Activated B cell treated with CpG ODN at 0.5 μM for 24 hours (primary cell): Measurements from ENCODE around the gene TCF7L1. TPM values are rescaled to one million over a fixed set of nuclear protein-coding genes. Genes with fewer than 3 reads are reported as not detected.

Experiments used
- ATAC-seq: fragments of 200-7000 bp; cut with Tn5 transposase; one replicate; pipeline ENCODE4 v1.10.0; 2021; ENCODE audit warnings: low read depth, mild to moderate bottlenecking, moderate library complexity
- CTCF ChIA-PET: fragments of 350-600 bp; sonication (Branson Sonifier 250); formaldehyde crosslinking; loops from one replicate; lab custom pipeline; 2021; ENCODE audit warnings: antibody characterized with exemption; lab: Charles Lee
- POLR2A ChIA-PET: fragments of 350-600 bp; sonication (Branson Sonifier 250); formaldehyde crosslinking; loops from one replicate; lab custom pipeline; 2021; ENCODE audit warnings: antibody characterized with exemption; lab: Charles Lee
- DNase-seq: peaks from one replicate; pipeline ENCODE4 v3.0.0; 2022
- H3K27ac Mint-ChIP-seq: one replicate; pipeline ENCODE4 v1.8.0; 2020; ENCODE audit warnings: mixed read lengths
- H3K27me3 Mint-ChIP-seq: one replicate; pipeline ENCODE4 v1.8.0; 2021; ENCODE audit warnings: mixed read lengths
- H3K36me3 Mint-ChIP-seq: one replicate; pipeline ENCODE4 v1.8.0; 2021; ENCODE audit warnings: low read depth, mixed read lengths
- H3K4me1 Mint-ChIP-seq: one replicate; pipeline ENCODE4 v1.8.0; 2021; ENCODE audit warnings: mixed read lengths
- H3K4me3 Mint-ChIP-seq: one replicate; pipeline ENCODE4 v1.8.0; 2020; ENCODE audit warnings: mild to moderate bottlenecking, mixed read lengths
- H3K9me3 Mint-ChIP-seq: one replicate; pipeline ENCODE4 v1.8.0; 2020; ENCODE audit warnings: mixed read lengths
- CTCF ChIP-seq: fragments of 200-600 bp; IDR thresholded peaks from one replicate; pipeline ENCODE4 v1.8.0; 2022; ENCODE audit warnings: antibody characterized with exemption, mild to moderate bottlenecking
- intact Hi-C: fragments of 100-400 bp; cut with micrococcal nuclease; formaldehyde crosslinking; loops from one replicate; pipeline ENCODE4 v1.15.1; 2024
- total RNA-seq: library from RNA; stranded (reverse); gene quantifications from 2 replicates; pipeline ENCODE4 v1.2.3, GENCODE V29; 2022

TCF7L1 gene
- total RNA-seq, 1 donor from 2014 or later: 0.07 TPM

- Mint-ChIP-seq H3K4me1 (peaks cover 25% of the 10 kb centered on the region), H3K27me3 (peaks cover 8% of the 10 kb centered on the region), H3K9me3 (no peaks in the 10 kb centered on the region), H3K27ac (peak overlapping the region; percentile 64), H3K4me3 (no peak overlapping the region), H3K36me3 (peaks cover 5% of the 10 kb centered on the region)
- POLR2A ChIA-PET: interaction anchor here (3.5 kb wide), 1 partner anchor 20 kb away, joined by 30 read pairs; the partner anchor contains the start of gene TGOLN2
- intact Hi-C loops: no loop called here
- TF ChIP-seq CTCF: no peak
- ATAC-seq: no peak
- DNase-seq: no peak
- CTCF ChIA-PET: no interaction called here
Measured at GRCh38 chr2:85307527-85307897, 174.3 kb downstream of the TCF7L1 start.

GRCh38 chr2:85308201-85308600 is 175.0 kb downstream of the TCF7L1 start:
- no peak overlapping the region for H3K4me3 Mint-ChIP-seq
- H3K9me3 Mint-ChIP-seq: no peaks in the 10 kb centered on the region
- ChIA-PET CTCF (interaction anchor here (1.9 to 2.5 kb wide), 2 partner anchors 8 to 244 kb away, joined by 5 to 12 read pairs; no protein-coding TSS in a partner anchor), POLR2A (interaction anchor here (3.5 kb wide), 1 partner anchor 19 kb away, joined by 30 read pairs; the partner anchor contains the start of gene TGOLN2)
- DNase-seq: no peak
- peaks cover 6% of the 10 kb centered on the region for H3K36me3 Mint-ChIP-seq
- H3K27ac Mint-ChIP-seq: no peak overlapping the region
- peaks cover 25% of the 10 kb centered on the region for H3K4me1 Mint-ChIP-seq
- peaks cover 7% of the 10 kb centered on the region for H3K27me3 Mint-ChIP-seq
- ATAC-seq: no peak
- intact Hi-C loops: no loop called here
- no peak for TF ChIP-seq CTCF

GRCh38 chr2:85308896-85309555 is 175.8 kb downstream of the TCF7L1 start:
- ChIA-PET POLR2A (interaction anchor here (1.0 to 3.5 kb wide), 2 partner anchors 18 to 230 kb away, joined by 3 to 30 read pairs; partner anchors contain the start of genes MAT2A and TGOLN2), CTCF (interaction anchor here (1.9 to 2.5 kb wide), 2 partner anchors 9 to 243 kb away, joined by 5 to 12 read pairs; no protein-coding TSS in a partner anchor)
- peaks cover 5% of the 10 kb centered on the region for H3K27me3 Mint-ChIP-seq
- TF ChIP-seq CTCF: no peak
- ATAC-seq (peak; percentile 33), DNase-seq (no peak)
- H3K36me3 Mint-ChIP-seq: peaks cover 14% of the 10 kb centered on the region
- intact Hi-C loops: no loop called here
- H3K4me1 Mint-ChIP-seq: peaks cover 25% of the 10 kb centered on the region
- H3K9me3 Mint-ChIP-seq: no peaks in the 10 kb centered on the region
- peak overlapping the region; percentile 75 for H3K27ac Mint-ChIP-seq
- H3K4me3 Mint-ChIP-seq: peak overlapping the region; percentile 58

GRCh38 chr2:85309699-85310321 is 176.6 kb downstream of the TCF7L1 start:
- peak overlapping the region; percentile 58 for H3K4me3 Mint-ChIP-seq
- H3K9me3 Mint-ChIP-seq: no peaks in the 10 kb centered on the region
- DNase-seq (no peak), ATAC-seq (peak; percentile 16)
- CTCF ChIA-PET: interaction anchor here (1.9 to 2.5 kb wide), 2 partner anchors 10 to 242 kb away, joined by 5 to 12 read pairs; no protein-coding TSS in a partner anchor
- TF ChIP-seq CTCF: no peak
- H3K36me3 Mint-ChIP-seq: peaks cover 20% of the 10 kb centered on the region
- peaks cover 25% of the 10 kb centered on the region for H3K4me1 Mint-ChIP-seq
- intact Hi-C loops: no loop called here
- POLR2A ChIA-PET: interaction anchor here (0.6 to 3.5 kb wide), 3 partner anchors 18 to 458 kb away, joined by 3 to 30 read pairs (median 3); partner anchors contain the start of genes MAT2A and TGOLN2
- H3K27ac Mint-ChIP-seq: peak overlapping the region; percentile 75
- no peaks in the 10 kb centered on the region for H3K27me3 Mint-ChIP-seq

- ChIA-PET CTCF (interaction anchor here (2.5 kb wide), 1 partner anchor 10 kb away, joined by 12 read pairs; no protein-coding TSS in a partner anchor), POLR2A (interaction anchor here (0.6 to 3.5 kb wide), 3 partner anchors 17 to 459 kb away, joined by 3 to 30 read pairs (median 7); partner anchors contain the start of gene TGOLN2)
- no peak for DNase-seq
- no peak for TF ChIP-seq CTCF
- no peaks in the 10 kb centered on the region for H3K9me3 Mint-ChIP-seq
- peaks cover 25% of the 10 kb centered on the region for H3K4me1 Mint-ChIP-seq
- H3K36me3 Mint-ChIP-seq: peaks cover 24% of the 10 kb centered on the region
- intact Hi-C loops: no loop called here
- H3K4me3 Mint-ChIP-seq: peak overlapping the region; percentile 58
- H3K27me3 Mint-ChIP-seq: no peaks in the 10 kb centered on the region
- H3K27ac Mint-ChIP-seq: peak overlapping the region; percentile 75
- no peak for ATAC-seq
Measured at GRCh38 chr2:85310330-85310729, 177.1 kb downstream of the TCF7L1 start.
